Colonic mucosa (tissue), 4 donors: ENCODE data around the gene FOXA3. TPM values are rescaled to one million over a fixed set of nuclear protein-coding genes. Genes with fewer than 3 reads are reported as not detected.

Experiments
- DNase-seq: peaks from one replicate; pipeline ENCODE4 v3.0.0-alpha.2; 2020
- H3K27ac ChIP-seq: fragments of 200-600 bp; one replicate; pipeline ENCODE4 v1.8.0; 2021
- H3K27me3 ChIP-seq: fragments of 200-600 bp; one replicate; pipeline ENCODE4 v1.8.0; 2021
- H3K36me3 ChIP-seq: fragments of 200-600 bp; one replicate; pipeline ENCODE4 v1.8.0; 2021
- H3K4me1 ChIP-seq: fragments of 200-600 bp; one replicate; pipeline ENCODE4 v1.8.0; 2021; ENCODE audit warnings: mild to moderate bottlenecking
- H3K4me3 ChIP-seq: fragments of 200-600 bp; one replicate; pipeline ENCODE4 v1.8.0; 2021
- H3K9ac ChIP-seq, 2 donors: one replicate each; pipeline ENCODE4 v1.7.0; 2013; ENCODE audit warnings: control low read depth in 2 of 2, low read depth in 2 of 2, low read length in 2 of 2
- H3K9me3 ChIP-seq: fragments of 200-600 bp; one replicate; pipeline ENCODE4 v1.8.0; 2021
- intact Hi-C: fragments of 100-400 bp; cut with DNase I; formaldehyde crosslinking; loops from one replicate; pipeline ENCODE4 v1.14.1; 2022
- total RNA-seq, 2 donors: library from RNA; stranded (reverse); fragmentation: NEBNext Ultra II Directional in 1 of 2; extraction: Animal tissue kit (Norgen Biotek cat#: 25700) in 1 of 2; gene quantifications; one replicate each; pipeline ENCODE4 v1.2.1, GENCODE V29; 2021
- TF ChIP-seq, protein P1 (sequence below): fragments of 200-600 bp; IDR thresholded peaks from one replicate; pipeline ENCODE4 v1.8.0; 2022; ENCODE audit warnings: antibody characterized with exemption, mild to moderate bottlenecking
- donor health status: healthy.
- donor health status: DM: no; HTN: no; CAD: no.
- donor health status: DM: no; HTN: no; CAD: no.

Gene FOXA3
- total RNA-seq, 2 donors from 2014 or later = 48.5 to 55.9 TPM

DNA sequence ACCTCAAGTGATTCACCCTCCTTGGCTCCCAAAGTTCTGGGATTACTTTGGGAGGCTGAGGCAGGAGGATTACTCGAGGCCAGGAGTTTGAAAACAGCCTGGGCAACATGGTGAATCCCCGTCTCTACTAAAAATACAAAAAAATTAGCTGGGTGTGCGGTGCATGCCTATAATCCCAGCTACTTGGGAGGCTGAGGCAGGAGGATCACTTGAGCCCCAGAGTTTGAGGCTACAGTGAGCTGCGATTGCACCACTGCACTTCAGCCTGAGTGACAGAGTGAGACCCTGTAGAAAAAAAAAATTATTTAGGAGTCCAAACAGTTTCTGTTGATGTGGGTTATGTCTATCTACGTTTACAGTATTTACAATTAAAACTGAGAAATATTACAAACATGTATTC lies 6.7 kb downstream of the FOXA3 start:
- H3K27me3 ChIP-seq = no peaks in the 10 kb centered on the region
- intact Hi-C loops = no loop called here
- no peaks in the 10 kb centered on the region for H3K4me1 ChIP-seq
- H3K9me3 ChIP-seq = no peaks in the 10 kb centered on the region
- H3K36me3 ChIP-seq = no peaks in the 10 kb centered on the region
- no peak overlapping the region for H3K4me3 ChIP-seq
- no peak overlapping the region for H3K27ac ChIP-seq
- no peak overlapping the region for H3K9ac ChIP-seq
- TF ChIP-seq, protein P1, sequence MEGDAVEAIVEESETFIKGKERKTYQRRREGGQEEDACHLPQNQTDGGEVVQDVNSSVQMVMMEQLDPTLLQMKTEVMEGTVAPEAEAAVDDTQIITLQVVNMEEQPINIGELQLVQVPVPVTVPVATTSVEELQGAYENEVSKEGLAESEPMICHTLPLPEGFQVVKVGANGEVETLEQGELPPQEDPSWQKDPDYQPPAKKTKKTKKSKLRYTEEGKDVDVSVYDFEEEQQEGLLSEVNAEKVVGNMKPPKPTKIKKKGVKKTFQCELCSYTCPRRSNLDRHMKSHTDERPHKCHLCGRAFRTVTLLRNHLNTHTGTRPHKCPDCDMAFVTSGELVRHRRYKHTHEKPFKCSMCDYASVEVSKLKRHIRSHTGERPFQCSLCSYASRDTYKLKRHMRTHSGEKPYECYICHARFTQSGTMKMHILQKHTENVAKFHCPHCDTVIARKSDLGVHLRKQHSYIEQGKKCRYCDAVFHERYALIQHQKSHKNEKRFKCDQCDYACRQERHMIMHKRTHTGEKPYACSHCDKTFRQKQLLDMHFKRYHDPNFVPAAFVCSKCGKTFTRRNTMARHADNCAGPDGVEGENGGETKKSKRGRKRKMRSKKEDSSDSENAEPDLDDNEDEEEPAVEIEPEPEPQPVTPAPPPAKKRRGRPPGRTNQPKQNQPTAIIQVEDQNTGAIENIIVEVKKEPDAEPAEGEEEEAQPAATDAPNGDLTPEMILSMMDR = no peak
- DNase-seq = no peak

DNA sequence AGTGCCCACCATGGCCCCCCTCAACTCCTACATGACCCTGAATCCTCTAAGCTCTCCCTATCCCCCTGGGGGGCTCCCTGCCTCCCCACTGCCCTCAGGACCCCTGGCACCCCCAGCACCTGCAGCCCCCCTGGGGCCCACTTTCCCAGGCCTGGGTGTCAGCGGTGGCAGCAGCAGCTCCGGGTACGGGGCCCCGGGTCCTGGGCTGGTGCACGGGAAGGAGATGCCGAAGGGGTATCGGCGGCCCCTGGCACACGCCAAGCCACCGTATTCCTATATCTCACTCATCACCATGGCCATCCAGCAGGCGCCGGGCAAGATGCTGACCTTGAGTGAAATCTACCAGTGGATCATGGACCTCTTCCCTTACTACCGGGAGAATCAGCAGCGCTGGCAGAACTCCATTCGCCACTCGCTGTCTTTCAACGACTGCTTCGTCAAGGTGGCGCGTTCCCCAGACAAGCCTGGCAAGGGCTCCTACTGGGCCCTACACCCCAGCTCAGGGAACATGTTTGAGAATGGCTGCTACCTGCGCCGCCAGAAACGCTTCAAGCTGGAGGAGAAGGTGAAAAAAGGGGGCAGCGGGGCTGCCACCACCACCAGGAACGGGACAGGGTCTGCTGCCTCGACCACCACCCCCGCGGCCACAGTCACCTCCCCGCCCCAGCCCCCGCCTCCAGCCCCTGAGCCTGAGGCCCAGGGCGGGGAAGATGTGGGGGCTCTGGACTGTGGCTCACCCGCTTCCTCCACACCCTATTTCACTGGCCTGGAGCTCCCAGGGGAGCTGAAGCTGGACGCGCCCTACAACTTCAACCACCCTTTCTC lies 8.2 kb downstream of the FOXA3 start:
- no peak overlapping the region for H3K4me3 ChIP-seq
- H3K9me3 ChIP-seq = no peaks in the 10 kb centered on the region
- intact Hi-C loops = no loop called here
- H3K36me3 ChIP-seq = no peaks in the 10 kb centered on the region
- H3K9ac ChIP-seq = no peak overlapping the region
- H3K27ac ChIP-seq = no peak overlapping the region
- TF ChIP-seq, protein P1 = no peak
- H3K4me1 ChIP-seq = peaks cover 8% of the 10 kb centered on the region
- H3K27me3 ChIP-seq = no peaks in the 10 kb centered on the region
- no peak for DNase-seq

DNA sequence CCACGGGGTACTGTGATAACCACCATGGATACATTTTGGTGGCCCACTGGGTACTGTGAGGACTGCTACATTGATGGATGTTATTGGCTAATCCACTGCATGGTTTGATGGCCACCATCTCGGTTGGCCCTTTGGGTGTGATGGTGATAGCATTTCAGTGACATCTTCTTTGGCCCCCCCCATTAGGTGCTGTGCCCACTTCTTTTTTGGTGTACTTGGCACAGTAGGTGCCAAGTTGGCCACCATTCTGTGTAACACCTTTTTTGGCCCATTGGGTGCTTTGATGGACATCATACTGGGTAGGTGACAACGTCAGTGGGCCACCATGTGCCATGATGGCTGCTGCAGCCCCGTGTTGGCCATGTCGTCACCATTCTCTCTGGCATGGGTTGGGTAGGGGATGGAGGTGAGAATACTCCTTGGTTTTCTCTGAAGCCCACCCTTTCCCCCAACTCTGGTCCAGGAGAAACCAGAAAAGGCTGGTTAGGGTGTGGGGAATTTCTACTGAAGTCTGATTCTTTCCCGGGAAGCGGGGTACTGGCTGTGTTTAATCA lies 9.2 kb downstream of the FOXA3 start:
- no peaks in the 10 kb centered on the region for H3K27me3 ChIP-seq
- TF ChIP-seq, protein P1 = no peak
- H3K9me3 ChIP-seq = no peaks in the 10 kb centered on the region
- no peak overlapping the region for H3K27ac ChIP-seq
- peaks cover 12% of the 10 kb centered on the region for H3K4me1 ChIP-seq
- intact Hi-C loops = no loop called here
- no peak for DNase-seq
- no peaks in the 10 kb centered on the region for H3K36me3 ChIP-seq
- no peak overlapping the region for H3K9ac ChIP-seq
- H3K4me3 ChIP-seq = no peak overlapping the region

DNA sequence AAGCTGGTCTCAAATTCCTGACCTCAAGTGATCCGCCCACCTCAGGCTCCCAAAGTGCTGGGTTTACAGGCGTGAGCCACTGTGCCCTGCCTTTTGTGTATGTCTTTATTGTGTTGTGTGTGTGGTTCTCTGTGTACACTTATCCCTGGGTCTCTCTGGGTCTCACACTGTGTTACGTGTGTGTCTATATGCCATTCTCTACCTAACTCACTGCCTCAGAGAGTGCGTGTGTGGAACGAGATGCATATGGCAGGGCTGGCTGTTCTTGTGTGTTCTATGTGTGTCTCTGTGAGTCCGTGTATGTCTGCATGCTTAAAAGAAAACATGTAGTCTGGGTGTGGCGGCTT lies 10.5 kb downstream of the FOXA3 start:
- DNase-seq = no peak
- no peaks in the 10 kb centered on the region for H3K9me3 ChIP-seq
- intact Hi-C loops = no loop called here
- peaks cover 12% of the 10 kb centered on the region for H3K4me1 ChIP-seq
- TF ChIP-seq, protein P1 = no peak
- H3K9ac ChIP-seq = no peak overlapping the region
- H3K36me3 ChIP-seq = no peaks in the 10 kb centered on the region
- H3K27me3 ChIP-seq = no peaks in the 10 kb centered on the region
- no peak overlapping the region for H3K4me3 ChIP-seq
- no peak overlapping the region for H3K27ac ChIP-seq

DNA sequence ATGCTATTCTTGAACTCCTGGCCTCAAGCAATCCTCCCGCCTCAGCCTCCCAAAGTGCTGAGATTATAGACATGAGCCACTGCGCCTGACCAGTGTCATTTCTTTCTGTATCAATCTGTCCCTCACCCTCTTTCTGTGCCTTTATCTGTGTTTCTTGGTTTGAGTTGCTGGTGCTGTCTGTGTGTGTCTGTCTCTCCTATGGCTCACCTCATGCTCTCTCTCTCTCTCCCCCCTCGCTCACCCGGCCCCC lies 12.0 kb downstream of the FOXA3 start:
- peaks cover 12% of the 10 kb centered on the region for H3K4me1 ChIP-seq

More for the DNA sequence above, 12.0 kb downstream of the FOXA3 start:
- Histone ChIP-seq H3K4me3 (no peak overlapping the region), H3K36me3 (no peaks in the 10 kb centered on the region), H3K9me3 (no peaks in the 10 kb centered on the region), H3K27me3 (no peaks in the 10 kb centered on the region), H3K9ac (peak overlapping the region; percentile 19 to 51), H3K27ac (peak overlapping the region; percentile 50)
- intact Hi-C loops = no loop called here
- TF ChIP-seq, protein P1 = no peak
- DNase-seq = no peak
